OCI-LY1 (cell line): ENCODE data around the gene MAP3K7CL.

ENCODE experiments used
- H2AFZ ChIP-seq: fragments of 200-600 bp; sonication (generic), shearing (Covaris generic); 2 replicates; pipeline ENCODE4 v1.6.0; 2014; ENCODE audit warnings: antibody characterized with exemption, mild to moderate bottlenecking, low read length
- H3F3A ChIP-seq: fragments of 200-600 bp; sonication (generic), shearing (Covaris generic); 2 replicates; pipeline ENCODE4 v1.6.0; 2014; ENCODE audit warnings: mild to moderate bottlenecking, antibody characterized with exemption, low read length, moderate library complexity; ENCODE audit not compliant: insufficient read depth
- H3K27ac ChIP-seq: fragments of 200-600 bp; sonication (generic); 2 replicates; pipeline ENCODE4 v1.5.1; 2014; ENCODE audit warnings: low read length, mixed run types, mild to moderate bottlenecking, low read depth; ENCODE audit not compliant: poor library complexity, severe bottlenecking
- H3K27me3 ChIP-seq: fragments of 200-600 bp; sonication (generic); 2 replicates; pipeline ENCODE4 v1.6.0; 2014; ENCODE audit warnings: antibody characterized with exemption, mild to moderate bottlenecking, low read length, moderate library complexity; ENCODE audit not compliant: insufficient read depth
- H3K36me3 ChIP-seq: fragments of 200-600 bp; sonication (generic); 2 replicates; pipeline ENCODE4 v1.6.1; 2014; ENCODE audit warnings: mild to moderate bottlenecking, antibody characterized with exemption, low read length, moderate library complexity, mixed read lengths; ENCODE audit not compliant: insufficient read depth
- H3K4me1 ChIP-seq: fragments of 200-600 bp; sonication (generic); 2 replicates; pipeline ENCODE4 v1.5.1; 2014; ENCODE audit warnings: mild to moderate bottlenecking, low read length, moderate library complexity; ENCODE audit not compliant: insufficient read depth, severe bottlenecking
- H3K4me2 ChIP-seq: fragments of 200-600 bp; sonication (generic), shearing (Covaris generic); 2 replicates; pipeline ENCODE4 v1.6.1; 2014; ENCODE audit warnings: low read length
- H3K4me3 ChIP-seq: fragments of 200-600 bp; sonication (generic); 2 replicates; pipeline ENCODE4 v1.5.1; 2014; ENCODE audit warnings: low read length, low read depth, mild to moderate bottlenecking, mixed read lengths; ENCODE audit not compliant: poor library complexity, severe bottlenecking
- H3K79me2 ChIP-seq: fragments of 200-600 bp; shearing (Covaris generic); 2 replicates; pipeline ENCODE4 v1.6.1; 2016; ENCODE audit warnings: mixed run types, low read length, mixed read lengths; ENCODE audit not compliant: insufficient read depth
- H3K9ac ChIP-seq: fragments of 200-600 bp; sonication (generic), shearing (Covaris generic); 2 replicates; pipeline ENCODE4 v1.6.1; 2014; ENCODE audit warnings: mild to moderate bottlenecking, low read length, mixed read lengths
- H3K9me2 ChIP-seq: fragments of 200-600 bp; sonication (generic), shearing (Covaris generic); 2 replicates; pipeline ENCODE4 v1.6.1; 2014; ENCODE audit warnings: low read depth, mild to moderate bottlenecking, low read length, mixed read lengths
- H3K9me3 ChIP-seq: fragments of 200-600 bp; shearing (Covaris generic); 2 replicates; pipeline ENCODE4 v1.6.1; 2014; ENCODE audit warnings: low read length, mixed read lengths
- H4K20me1 ChIP-seq: fragments of 200-600 bp; sonication (generic), shearing (Covaris generic); 2 replicates; pipeline ENCODE4 v1.6.0; 2016; ENCODE audit warnings: mild to moderate bottlenecking, low read length; ENCODE audit not compliant: insufficient read depth
- CTCF ChIP-seq: fragments of 200-600 bp; sonication (generic), shearing (Covaris generic); IDR thresholded peaks from 2 replicates; pipeline ENCODE4 v1.5.1; 2017; ENCODE audit warnings: mild to moderate bottlenecking, antibody characterized with exemption, low read length, moderate library complexity, mixed read lengths
- EZH2 ChIP-seq: fragments of 200-600 bp; sonication (generic), shearing (Covaris generic); IDR thresholded peaks from 2 replicates; pipeline ENCODE4 v1.8.0; 2017; ENCODE audit warnings: borderline replicate concordance, mixed run types, mild to moderate bottlenecking, antibody characterized with exemption, low read length, moderate library complexity, mixed read lengths

Gene MAP3K7CL

GRCh38 chr21:29121759-29122158 lies 8.7 kb upstream of the MAP3K7CL start:
- no peaks in the 10 kb centered on the region for H3K9me2 ChIP-seq
- H3K9me3 ChIP-seq = no peaks in the 10 kb centered on the region
- peaks cover 6% of the 10 kb centered on the region; the same call in 1 of the 2 replicates for H3K79me2 ChIP-seq
- peak overlapping the region; percentile 81 for H3K27ac ChIP-seq
- H3K36me3 ChIP-seq = no peaks in the 10 kb centered on the region
- TF ChIP-seq EZH2 (no peak), CTCF (no peak)
- no peak overlapping the region for H2AFZ ChIP-seq
- H3K4me2 ChIP-seq = peak overlapping the region; percentile 64
- H3K4me1 ChIP-seq = peaks cover 48% of the 10 kb centered on the region
- peak overlapping the region; percentile 68; the same call in 1 of the 2 replicates for H3K9ac ChIP-seq
- H3F3A ChIP-seq = no peaks in the 10 kb centered on the region
- H4K20me1 ChIP-seq = no peaks in the 10 kb centered on the region
- H3K4me3 ChIP-seq = peak overlapping the region; percentile 61
- no peaks in the 10 kb centered on the region for H3K27me3 ChIP-seq

GRCh38 chr21:29124645-29125044 lies 5.8 kb upstream of the MAP3K7CL start:
- Histone ChIP-seq H3K79me2 (peaks cover 6% of the 10 kb centered on the region; the same call in 1 of the 2 replicates), H3K9me3 (peaks cover 4% of the 10 kb centered on the region), H3K27ac (peak overlapping the region; percentile 42), H3K4me2 (peak overlapping the region; percentile 7; the same call in 1 of the 2 replicates), H3K9ac (no peak overlapping the region), H3K4me1 (peaks cover 39% of the 10 kb centered on the region), H2AFZ (no peak overlapping the region), H3K27me3 (no peaks in the 10 kb centered on the region), H4K20me1 (no peaks in the 10 kb centered on the region), H3K36me3 (no peaks in the 10 kb centered on the region), H3K9me2 (no peaks in the 10 kb centered on the region), H3K4me3 (no peak overlapping the region), H3F3A (no peaks in the 10 kb centered on the region)
- TF ChIP-seq CTCF (no peak), EZH2 (no peak)

GRCh38 chr21:29125191-29125590 lies 5.3 kb upstream of the MAP3K7CL start:
- Histone ChIP-seq H3K79me2 (peaks cover 6% of the 10 kb centered on the region; the same call in 1 of the 2 replicates), H3K4me3 (no peak overlapping the region), H3K4me1 (peaks cover 39% of the 10 kb centered on the region), H3K9me3 (peaks cover 4% of the 10 kb centered on the region), H3K27ac (peak overlapping the region; percentile 42), H3K9ac (no peak overlapping the region), H3F3A (no peaks in the 10 kb centered on the region), H2AFZ (no peak overlapping the region), H3K4me2 (peak overlapping the region; percentile 7; the same call in 1 of the 2 replicates), H3K9me2 (no peaks in the 10 kb centered on the region), H3K27me3 (no peaks in the 10 kb centered on the region), H3K36me3 (no peaks in the 10 kb centered on the region), H4K20me1 (no peaks in the 10 kb centered on the region)
- TF ChIP-seq CTCF = no peak
- TF ChIP-seq EZH2 = no peak
